Measurements from ENCODE around the gene RAET1G. TPM values are rescaled to one million over a fixed set of nuclear protein-coding genes. Genes with fewer than 3 reads are reported as not detected.

RAET1G gene
- total and polyA plus RNA-seq, 9 of the 15 experiments (the other 6 are each of a cell fraction or from before 2014, with no cell fraction given), result 0.11 TPM; not detected in 8

DNA sequence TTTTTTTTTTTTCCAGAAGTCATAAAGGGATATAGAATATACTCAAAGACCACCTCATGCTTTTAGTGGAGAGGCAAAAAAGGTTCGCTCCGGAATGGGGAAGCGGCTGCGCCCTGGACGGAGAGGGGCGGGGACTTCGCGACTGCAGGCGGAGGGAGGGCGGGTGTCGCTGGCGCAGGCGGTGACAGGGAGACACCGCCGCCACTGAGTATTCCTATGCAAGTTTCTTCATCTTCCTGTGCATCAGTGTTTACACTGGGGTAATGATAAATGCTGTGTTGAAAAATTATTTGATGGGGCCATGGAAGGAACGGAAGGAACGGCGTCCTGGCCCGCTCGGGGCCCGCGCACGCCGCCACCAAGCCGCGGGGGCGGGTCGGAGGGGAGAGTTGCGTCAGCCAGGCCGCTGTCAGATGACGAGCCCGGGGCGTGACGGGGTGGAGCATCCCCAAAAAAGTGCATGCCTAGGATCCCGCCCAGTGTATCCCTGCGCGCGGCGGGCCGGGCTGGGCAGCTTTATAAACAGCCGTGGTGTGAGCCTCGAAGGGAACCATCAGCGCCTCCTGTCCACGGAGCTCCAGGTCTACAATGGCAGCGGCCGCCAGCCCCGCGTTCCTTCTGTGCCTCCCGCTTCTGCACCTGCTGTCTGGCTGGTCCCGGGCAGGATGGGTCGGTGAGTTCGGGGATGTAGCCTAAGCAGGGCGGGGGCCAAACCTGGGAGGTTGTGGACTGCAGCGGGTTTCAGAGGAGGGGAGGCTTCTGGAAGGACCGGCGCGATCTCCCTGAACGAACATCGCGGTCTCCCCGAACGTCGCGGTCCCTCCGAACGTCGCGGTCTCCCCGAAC lies 40.8 kb upstream of the RAET1G start, which contains the start of gene ULBP1 (continued):
- TF ChIP-seq, protein P1, sequence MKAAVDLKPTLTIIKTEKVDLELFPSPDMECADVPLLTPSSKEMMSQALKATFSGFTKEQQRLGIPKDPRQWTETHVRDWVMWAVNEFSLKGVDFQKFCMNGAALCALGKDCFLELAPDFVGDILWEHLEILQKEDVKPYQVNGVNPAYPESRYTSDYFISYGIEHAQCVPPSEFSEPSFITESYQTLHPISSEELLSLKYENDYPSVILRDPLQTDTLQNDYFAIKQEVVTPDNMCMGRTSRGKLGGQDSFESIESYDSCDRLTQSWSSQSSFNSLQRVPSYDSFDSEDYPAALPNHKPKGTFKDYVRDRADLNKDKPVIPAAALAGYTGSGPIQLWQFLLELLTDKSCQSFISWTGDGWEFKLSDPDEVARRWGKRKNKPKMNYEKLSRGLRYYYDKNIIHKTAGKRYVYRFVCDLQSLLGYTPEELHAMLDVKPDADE (conservative IDR thresholded peaks at IDR 0.05; ENCODE audit: control insufficient read depth, low read depth, low read length), result peak; percentile 31; the same call in 1 of the 2 replicates
- TF ChIP-seq HNRNPL (IDR thresholded peaks at IDR 0.05; ENCODE audit: low read depth, low read length) (no peak), HDAC2 (IDR thresholded peaks at IDR 0.05) (0 out of 2 replicates have a peak, but pooled peaks have one; percentile 70), ZNF12 (CRISPR knock-in tag; IDR thresholded peaks at IDR 0.05) (no peak), ZNF23 (CRISPR knock-in tag; IDR thresholded peaks at IDR 0.05) (no peak), ZEB2 (IDR thresholded peaks at IDR 0.05) (peak; percentile 14; the same call in 1 of the 2 replicates), SMARCE1 (IDR thresholded peaks at IDR 0.05) (no peak), NEUROD1 (IDR thresholded peaks at IDR 0.05; ENCODE audit: borderline replicate concordance, low read depth, low read length, partially characterized antibody) (peak; percentile 65), ZNF41 (CRISPR knock-in tag; conservative IDR thresholded peaks at IDR 0.05) (no peak), NONO (IDR thresholded peaks at IDR 0.05; ENCODE audit: low read depth in 2 of 2, low read length in 1 of 2) (peak; percentile 29 to 72; a peak in 1 of 4 replicates), ETV1 (tag; conservative IDR thresholded peaks at IDR 0.05; ENCODE audit: low read depth) (no peak), FOS (IDR thresholded peaks at IDR 0.05; ENCODE audit: extremely low read depth, insufficient read length) (no peak), POLR2G (IDR thresholded peaks at IDR 0.05; ENCODE audit: low read depth, low read length) (peak; percentile 96)
- TF ChIP-seq, protein P2, sequence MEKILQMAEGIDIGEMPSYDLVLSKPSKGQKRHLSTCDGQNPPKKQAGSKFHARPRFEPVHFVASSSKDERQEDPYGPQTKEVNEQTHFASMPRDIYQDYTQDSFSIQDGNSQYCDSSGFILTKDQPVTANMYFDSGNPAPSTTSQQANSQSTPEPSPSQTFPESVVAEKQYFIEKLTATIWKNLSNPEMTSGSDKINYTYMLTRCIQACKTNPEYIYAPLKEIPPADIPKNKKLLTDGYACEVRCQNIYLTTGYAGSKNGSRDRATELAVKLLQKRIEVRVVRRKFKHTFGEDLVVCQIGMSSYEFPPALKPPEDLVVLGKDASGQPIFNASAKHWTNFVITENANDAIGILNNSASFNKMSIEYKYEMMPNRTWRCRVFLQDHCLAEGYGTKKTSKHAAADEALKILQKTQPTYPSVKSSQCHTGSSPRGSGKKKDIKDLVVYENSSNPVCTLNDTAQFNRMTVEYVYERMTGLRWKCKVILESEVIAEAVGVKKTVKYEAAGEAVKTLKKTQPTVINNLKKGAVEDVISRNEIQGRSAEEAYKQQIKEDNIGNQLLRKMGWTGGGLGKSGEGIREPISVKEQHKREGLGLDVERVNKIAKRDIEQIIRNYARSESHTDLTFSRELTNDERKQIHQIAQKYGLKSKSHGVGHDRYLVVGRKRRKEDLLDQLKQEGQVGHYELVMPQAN (IDR thresholded peaks at IDR 0.05; ENCODE audit: borderline replicate concordance), result peak; percentile 79; the same call in 1 of the 2 replicates
- TF ChIP-seq, protein P3, sequence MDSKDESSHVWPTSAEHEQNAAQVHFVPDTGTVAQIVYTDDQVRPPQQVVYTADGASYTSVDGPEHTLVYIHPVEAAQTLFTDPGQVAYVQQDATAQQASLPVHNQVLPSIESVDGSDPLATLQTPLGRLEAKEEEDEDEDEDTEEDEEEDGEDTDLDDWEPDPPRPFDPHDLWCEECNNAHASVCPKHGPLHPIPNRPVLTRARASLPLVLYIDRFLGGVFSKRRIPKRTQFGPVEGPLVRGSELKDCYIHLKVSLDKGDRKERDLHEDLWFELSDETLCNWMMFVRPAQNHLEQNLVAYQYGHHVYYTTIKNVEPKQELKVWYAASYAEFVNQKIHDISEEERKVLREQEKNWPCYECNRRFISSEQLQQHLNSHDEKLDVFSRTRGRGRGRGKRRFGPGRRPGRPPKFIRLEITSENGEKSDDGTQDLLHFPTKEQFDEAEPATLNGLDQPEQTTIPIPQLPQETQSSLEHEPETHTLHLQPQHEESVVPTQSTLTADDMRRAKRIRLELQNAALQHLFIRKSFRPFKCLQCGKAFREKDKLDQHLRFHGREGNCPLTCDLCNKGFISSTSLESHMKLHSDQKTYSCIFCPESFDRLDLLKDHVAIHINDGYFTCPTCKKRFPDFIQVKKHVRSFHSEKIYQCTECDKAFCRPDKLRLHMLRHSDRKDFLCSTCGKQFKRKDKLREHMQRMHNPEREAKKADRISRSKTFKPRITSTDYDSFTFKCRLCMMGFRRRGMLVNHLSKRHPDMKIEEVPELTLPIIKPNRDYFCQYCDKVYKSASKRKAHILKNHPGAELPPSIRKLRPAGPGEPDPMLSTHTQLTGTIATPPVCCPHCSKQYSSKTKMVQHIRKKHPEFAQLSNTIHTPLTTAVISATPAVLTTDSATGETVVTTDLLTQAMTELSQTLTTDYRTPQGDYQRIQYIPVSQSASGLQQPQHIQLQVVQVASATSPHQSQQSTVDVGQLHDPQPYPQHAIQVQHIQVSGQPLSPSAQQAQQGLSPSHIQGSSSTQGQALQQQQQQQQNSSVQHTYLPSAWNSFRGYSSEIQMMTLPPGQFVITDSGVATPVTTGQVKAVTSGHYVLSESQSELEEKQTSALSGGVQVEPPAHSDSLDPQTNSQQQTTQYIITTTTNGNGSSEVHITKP (IDR thresholded peaks at IDR 0.05; ENCODE audit: partially characterized antibody), result peak; percentile 55
- TF ChIP-seq, protein P4, sequence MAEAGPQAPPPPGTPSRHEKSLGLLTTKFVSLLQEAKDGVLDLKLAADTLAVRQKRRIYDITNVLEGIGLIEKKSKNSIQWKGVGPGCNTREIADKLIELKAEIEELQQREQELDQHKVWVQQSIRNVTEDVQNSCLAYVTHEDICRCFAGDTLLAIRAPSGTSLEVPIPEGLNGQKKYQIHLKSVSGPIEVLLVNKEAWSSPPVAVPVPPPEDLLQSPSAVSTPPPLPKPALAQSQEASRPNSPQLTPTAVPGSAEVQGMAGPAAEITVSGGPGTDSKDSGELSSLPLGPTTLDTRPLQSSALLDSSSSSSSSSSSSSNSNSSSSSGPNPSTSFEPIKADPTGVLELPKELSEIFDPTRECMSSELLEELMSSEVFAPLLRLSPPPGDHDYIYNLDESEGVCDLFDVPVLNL (CRISPR knock-in tag; IDR thresholded peaks at IDR 0.05; ENCODE audit: low read depth), result no peak
